Neural progenitor cell (in vitro differentiated cells): ENCODE results near the gene CRY2. TPM values are rescaled to one million over a fixed set of nuclear protein-coding genes. Genes with fewer than 3 reads are reported as not detected.

Source experiments
- DNase-seq: peaks from one replicate; pipeline ENCODE4 v3.0.0-alpha.2; 2016; ENCODE audit warnings: low spot score
- H2AFZ ChIP-seq: fragments of 200-600 bp; sonication (generic); replicated peaks from 2 replicates; pipeline ENCODE4 v1.6.1; 2016; ENCODE audit warnings: antibody characterized with exemption
- H3F3A ChIP-seq: fragments of 200-600 bp; sonication (generic); 2 replicates; pipeline ENCODE4 v1.6.1; 2016; ENCODE audit warnings: antibody characterized with exemption, low read depth
- H3K27ac ChIP-seq: fragments of 200-600 bp; sonication (generic); 2 replicates; pipeline ENCODE4 v1.5.1; 2016; ENCODE audit warnings: mild to moderate bottlenecking
- H3K27me3 ChIP-seq: fragments of 200-600 bp; sonication (generic); 2 replicates; pipeline ENCODE4 v1.6.1; 2016; ENCODE audit warnings: mild to moderate bottlenecking, moderate library complexity
- H3K36me3 ChIP-seq: fragments of 200-600 bp; sonication (generic); 2 replicates; pipeline ENCODE4 v1.5.1; 2016
- H3K4me1 ChIP-seq: fragments of 200-600 bp; sonication (generic); 2 replicates; pipeline ENCODE4 v1.6.1; 2016; ENCODE audit warnings: mixed run types
- H3K4me2 ChIP-seq: fragments of 200-600 bp; sonication (generic); 2 replicates; pipeline ENCODE4 v1.6.1; 2016
- H3K4me3 ChIP-seq: fragments of 200-600 bp; sonication (generic); 2 replicates; pipeline ENCODE4 v1.5.1; 2016
- H3K79me2 ChIP-seq: fragments of 200-600 bp; sonication (generic); 2 replicates; pipeline ENCODE4 v1.6.1; 2016; ENCODE audit warnings: low read depth
- H3K9ac ChIP-seq: fragments of 200-600 bp; sonication (generic); 2 replicates; pipeline ENCODE4 v1.6.1; 2016
- H3K9me3 ChIP-seq: fragments of 200-600 bp; sonication (generic); 2 replicates; pipeline ENCODE4 v1.5.1; 2016; ENCODE audit warnings: low read depth
- H4K20me1 ChIP-seq: fragments of 200-600 bp; sonication (generic); 2 replicates; pipeline ENCODE4 v1.6.1; 2016; ENCODE audit warnings: low read depth
- H3K27ac Mint-ChIP-seq: 3 replicates; pipeline ENCODE4 v1.8.0; 2021; ENCODE audit warnings: mixed read lengths
- H3K27me3 Mint-ChIP-seq: 2 replicates; pipeline ENCODE4 v1.8.0; 2022; ENCODE audit warnings: low read depth, mild to moderate bottlenecking, inconsistent platforms, moderate library complexity, mixed read lengths; ENCODE audit not compliant: insufficient read depth
- H3K36me3 Mint-ChIP-seq: 3 replicates; pipeline ENCODE4 v1.8.0; 2021; ENCODE audit warnings: mixed read lengths
- H3K4me1 Mint-ChIP-seq: 3 replicates; pipeline ENCODE4 v1.8.0; 2021; ENCODE audit warnings: mixed read lengths
- H3K4me3 Mint-ChIP-seq: 3 replicates; pipeline ENCODE4 v1.8.0; 2021; ENCODE audit warnings: mild to moderate bottlenecking, moderate library complexity, mixed read lengths
- H3K9me3 Mint-ChIP-seq: 3 replicates; pipeline ENCODE4 v1.8.0; 2020; ENCODE audit warnings: mixed read lengths
- CTCF ChIP-seq: fragments of 200-600 bp; sonication (generic); IDR thresholded peaks from 2 replicates; pipeline ENCODE4 v1.5.1; 2017; ENCODE audit warnings: antibody characterized with exemption, mild to moderate bottlenecking
- EZH2 ChIP-seq: fragments of 200-600 bp; sonication (generic); IDR thresholded peaks from 2 replicates; pipeline ENCODE4 v1.6.1; 2017; ENCODE audit warnings: antibody characterized with exemption, mild to moderate bottlenecking, moderate library complexity
- EZH2phosphoT487 ChIP-seq: fragments of 200-600 bp; sonication (generic); IDR thresholded peaks from 2 replicates; pipeline ENCODE4 v1.6.1; 2017; ENCODE audit warnings: antibody characterized with exemption
- total RNA-seq: library from RNA; depleted of rRNA; stranded (reverse); fragments of >200 nt; gene quantifications from 2 replicates; pipeline ENCODE4 v1.2.3, GENCODE V29; 2015; ENCODE audit warnings: low replicate concordance

The CRY2 gene
- total RNA-seq, 1 donor from 2014 or later: 15.8 TPM

GRCh38 chr11:45918962-45919675 lies 71.8 kb downstream of the CRY2 start:
- H3K9me3 Mint-ChIP-seq: no peaks in the 10 kb centered on the region

GRCh38 chr11:45919806-45920530 lies 72.7 kb downstream of the CRY2 start:
- Histone ChIP-seq H3K4me3 (peak overlapping the region; percentile 15), H4K20me1 (peaks cover 23% of the 10 kb centered on the region), H3K4me1 (peaks cover 37% of the 10 kb centered on the region), H3K9me3 (no peaks in the 10 kb centered on the region), H3K36me3 (no peaks in the 10 kb centered on the region), H3K79me2 (peaks cover 24% of the 10 kb centered on the region), H3F3A (peaks cover 54% of the 10 kb centered on the region), H2AFZ (peak overlapping the region; percentile 69), H3K4me2 (peak overlapping the region; percentile 82), H3K27ac (no peak overlapping the region), H3K27me3 (peaks cover 10% of the 10 kb centered on the region), H3K9ac (no peak overlapping the region)
- peaks cover 47% of the 10 kb centered on the region for H3K4me1 Mint-ChIP-seq
- H3K36me3 Mint-ChIP-seq: no peaks in the 10 kb centered on the region
- H3K27ac Mint-ChIP-seq: no peak overlapping the region
- peak overlapping the region; percentile 97 for H3K4me3 Mint-ChIP-seq
- DNase-seq: peak; percentile 85
- peaks cover 34% of the 10 kb centered on the region for H3K27me3 Mint-ChIP-seq
- TF ChIP-seq EZH2phosphoT487 (no peak), CTCF (no peak), EZH2 (no peak)
- no peaks in the 10 kb centered on the region for H3K9me3 Mint-ChIP-seq

More at GRCh38 chr11:45918962-45919675, 71.8 kb downstream of the CRY2 start:
- Histone ChIP-seq H2AFZ (no peak overlapping the region), H3K79me2 (peaks cover 22% of the 10 kb centered on the region), H4K20me1 (peaks cover 20% of the 10 kb centered on the region), H3F3A (peaks cover 54% of the 10 kb centered on the region), H3K36me3 (no peaks in the 10 kb centered on the region), H3K9ac (no peak overlapping the region), H3K4me1 (peaks cover 37% of the 10 kb centered on the region), H3K9me3 (no peaks in the 10 kb centered on the region), H3K4me2 (peak overlapping the region; percentile 96), H3K27me3 (peaks cover 10% of the 10 kb centered on the region), H3K4me3 (peak overlapping the region; percentile 79), H3K27ac (no peak overlapping the region)
- Mint-ChIP-seq H3K4me1 (peaks cover 43% of the 10 kb centered on the region), H3K36me3 (no peaks in the 10 kb centered on the region), H3K27me3 (peaks cover 27% of the 10 kb centered on the region), H3K27ac (peak overlapping the region; percentile 81), H3K4me3 (peak overlapping the region; percentile 97)
- no peak for DNase-seq
- no peak for TF ChIP-seq EZH2phosphoT487
- no peak for TF ChIP-seq CTCF
- TF ChIP-seq EZH2: no peak

GRCh38 chr11:45920531-45921477 lies 73.5 kb downstream of the CRY2 start:
- Histone ChIP-seq H3K27me3 (peaks cover 10% of the 10 kb centered on the region), H3K4me1 (peaks cover 37% of the 10 kb centered on the region), H3K9ac (no peak overlapping the region), H3K79me2 (peaks cover 20% of the 10 kb centered on the region), H2AFZ (no peak overlapping the region), H3K4me2 (peak overlapping the region; percentile 82), H3K36me3 (no peaks in the 10 kb centered on the region), H3K9me3 (no peaks in the 10 kb centered on the region), H4K20me1 (peaks cover 27% of the 10 kb centered on the region), H3K27ac (no peak overlapping the region), H3K4me3 (peak overlapping the region; percentile 15), H3F3A (peaks cover 54% of the 10 kb centered on the region)
- peak overlapping the region; percentile 58 for H3K27ac Mint-ChIP-seq
- DNase-seq: peak; percentile 33
- peaks cover 38% of the 10 kb centered on the region for H3K27me3 Mint-ChIP-seq
- peak overlapping the region; percentile 80 for H3K4me3 Mint-ChIP-seq
- H3K36me3 Mint-ChIP-seq: no peaks in the 10 kb centered on the region
- no peaks in the 10 kb centered on the region for H3K9me3 Mint-ChIP-seq
- no peak for TF ChIP-seq EZH2phosphoT487
- no peak for TF ChIP-seq EZH2
- no peak for TF ChIP-seq CTCF
- H3K4me1 Mint-ChIP-seq: peaks cover 47% of the 10 kb centered on the region
